AG20443 (cell line): Measurements from ENCODE around the gene ADI1.
"Not testable (repeated sequence)": the region's sequence is repeated elsewhere in the genome, so short reads cannot be mapped to it uniquely, and the experiment has no call there.

Experiments
- DNase-seq: peaks from one replicate; pipeline ENCODE4 v3.0.0; 2012; ENCODE audit warnings: low spot score, mixed read lengths

Gene ADI1

DNA sequence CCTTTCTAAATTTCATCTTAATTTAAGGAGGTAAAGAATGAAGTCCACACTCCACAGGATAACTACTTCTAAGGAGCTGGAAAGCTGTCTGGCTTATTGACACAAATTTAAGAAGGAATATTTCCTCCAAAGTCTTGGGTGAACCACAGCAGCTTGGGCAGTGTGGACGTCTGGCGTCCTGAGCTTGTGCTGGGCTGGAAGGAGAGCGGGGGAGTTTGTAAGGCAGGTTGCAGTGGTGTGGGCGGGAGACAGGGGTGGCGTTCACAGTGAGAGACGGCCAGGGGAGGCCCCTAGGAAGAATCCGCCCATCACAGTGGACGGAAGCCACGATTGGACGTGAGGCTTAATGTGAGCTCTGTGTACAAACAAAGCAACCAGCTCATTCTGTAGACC, 25.7 kb downstream of the ADI1 start:
- no peak for DNase-seq

DNA sequence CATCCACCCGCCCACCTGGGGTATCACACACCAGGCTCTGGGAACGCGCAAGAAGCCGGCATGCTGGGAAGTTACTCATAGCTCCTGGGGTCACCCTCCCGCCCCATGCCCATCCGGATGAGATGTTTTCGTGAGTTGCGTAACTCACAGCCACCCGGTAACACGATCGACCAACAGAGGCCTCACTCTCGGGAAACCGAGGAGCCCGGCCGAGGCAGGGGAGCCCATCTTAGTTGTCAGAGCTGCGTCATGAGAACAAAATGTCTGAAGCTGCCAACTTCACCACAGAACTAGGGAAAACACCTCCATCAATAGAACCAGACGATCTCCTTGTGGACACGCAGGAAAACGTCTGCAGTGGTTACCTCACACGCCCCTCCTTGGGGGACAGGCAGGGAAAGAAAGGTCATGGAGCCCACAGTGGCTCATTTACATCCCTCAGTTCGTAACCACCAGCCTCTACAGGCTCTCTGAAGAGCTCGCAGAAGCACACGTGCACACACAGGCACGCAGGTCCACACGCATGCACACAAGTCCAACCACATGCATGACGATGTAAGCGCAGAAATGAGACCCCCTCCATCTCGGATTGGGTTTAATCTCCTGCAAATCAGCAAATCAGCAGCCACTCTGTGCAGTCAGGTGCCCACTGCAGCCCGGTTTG, 26.2 kb downstream of the ADI1 start:
- DNase-seq, result no peak

DNA sequence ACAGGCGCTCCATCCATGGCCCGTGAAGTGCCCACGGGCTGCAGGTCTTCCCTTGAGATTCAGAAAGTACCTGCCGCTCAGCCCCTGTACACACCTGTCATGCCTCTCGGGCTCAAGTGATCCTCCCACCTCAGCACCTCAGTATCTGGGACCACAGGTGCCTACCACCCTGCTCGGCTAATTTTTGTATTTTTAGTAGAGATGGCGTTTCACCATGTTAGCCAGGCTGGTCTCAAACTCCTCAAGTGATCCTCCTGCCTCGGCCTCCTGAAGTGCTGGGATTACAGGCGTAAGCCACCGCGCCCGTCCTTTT, 26.9 kb downstream of the ADI1 start:
- DNase-seq, result not testable (repeated sequence)

DNA sequence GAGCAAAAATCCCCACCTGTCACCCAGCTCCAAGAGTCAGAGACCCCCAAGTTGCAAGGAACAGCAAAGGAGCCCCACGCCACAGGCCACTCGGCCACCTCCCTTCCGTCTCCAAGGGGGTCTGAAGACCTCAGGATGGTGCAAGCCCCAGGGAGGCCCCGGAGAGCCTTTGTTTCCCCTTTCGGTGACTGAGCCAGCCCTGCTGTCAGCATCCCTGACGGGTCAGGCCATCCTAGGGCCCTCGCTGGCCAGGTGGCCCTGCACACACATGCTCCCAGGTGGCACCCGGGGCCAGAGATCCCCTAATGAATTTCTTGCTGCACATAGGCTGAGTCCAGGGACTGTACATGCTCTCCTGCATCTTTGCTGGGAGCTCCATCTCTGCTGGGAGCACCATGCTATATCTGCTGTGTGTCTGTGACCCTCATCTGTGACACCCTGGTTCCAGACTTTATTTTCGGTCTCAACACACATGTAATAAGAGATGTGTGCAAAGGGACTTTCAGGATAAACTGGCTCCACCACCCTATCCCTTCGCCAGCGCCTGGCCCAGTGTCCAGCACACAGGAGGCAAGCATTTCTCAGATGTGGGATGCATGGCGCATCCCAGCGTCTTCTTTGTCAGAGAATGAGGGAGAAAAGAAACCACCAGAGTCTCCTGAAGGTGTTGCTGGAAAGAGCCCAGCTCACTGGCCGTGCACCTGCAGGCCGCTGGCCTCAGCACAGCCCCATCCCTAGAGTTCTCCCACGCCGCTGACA, 27.4 kb downstream of the ADI1 start:
- no peak for DNase-seq

DNA sequence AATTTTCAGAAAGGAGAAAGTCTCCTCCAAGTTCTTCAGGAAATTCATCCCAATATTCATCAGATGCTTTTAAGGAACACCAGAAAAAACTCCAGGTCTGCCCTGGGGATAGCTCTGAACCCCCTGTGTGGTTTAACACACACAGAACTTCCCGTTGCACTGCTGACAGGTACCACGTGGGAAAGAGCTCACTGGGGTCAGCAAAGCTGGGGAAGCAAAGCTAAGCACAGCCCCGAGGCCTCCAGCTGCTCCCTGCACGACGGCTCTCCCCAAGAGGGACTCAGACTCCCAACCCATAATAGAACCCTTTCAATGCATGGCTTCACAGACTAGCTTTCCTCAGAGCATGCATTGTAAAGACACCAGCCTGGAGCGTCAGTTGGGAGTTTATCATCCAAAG, 28.0 kb downstream of the ADI1 start:
- no peak for DNase-seq

DNA sequence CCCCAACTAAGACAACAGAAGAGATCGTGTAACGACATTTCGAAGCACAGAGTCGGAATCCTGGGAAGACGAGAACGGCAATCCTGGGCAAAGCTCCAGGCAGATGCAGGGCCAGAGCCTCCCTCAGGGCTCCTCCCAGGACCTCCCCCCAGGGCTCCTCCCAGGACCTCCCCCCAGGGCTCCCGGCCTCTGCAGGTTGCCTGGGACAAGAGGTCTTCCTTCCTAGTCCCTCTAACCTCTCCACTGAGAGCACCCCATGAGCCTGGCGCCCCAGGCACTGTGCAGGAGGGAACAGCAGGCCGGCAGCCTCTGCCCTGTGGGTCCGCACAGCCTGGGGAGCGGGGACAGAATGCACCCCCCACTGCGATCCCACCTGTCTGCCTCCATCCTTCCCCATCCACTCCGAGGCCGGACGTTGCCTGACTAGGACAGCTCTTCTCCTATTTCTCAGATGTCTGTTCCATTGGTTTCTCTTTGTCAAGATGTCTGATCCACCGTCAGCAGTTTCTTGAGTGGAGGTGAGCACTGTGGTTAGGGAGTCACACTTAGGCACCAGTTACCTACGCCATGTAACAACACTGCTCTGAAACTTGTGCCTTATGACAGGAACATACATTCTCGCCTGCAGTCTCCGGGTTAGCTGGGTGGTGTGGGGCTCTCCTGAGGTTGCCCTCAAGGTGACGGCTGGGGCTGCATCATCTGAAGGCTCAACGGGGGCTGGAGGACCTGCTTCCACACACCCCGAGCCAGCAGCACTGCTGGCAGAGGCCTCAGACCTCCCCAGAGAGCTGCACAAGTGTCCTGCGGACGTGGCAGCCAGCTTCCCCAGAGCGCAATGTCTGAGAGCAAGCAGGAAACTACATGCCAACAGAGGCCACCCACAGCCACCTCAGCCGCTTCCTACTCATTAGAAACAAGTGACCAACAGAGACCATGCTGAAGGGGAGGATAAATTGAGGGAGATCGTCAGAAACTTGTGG, 28.9 kb downstream of the ADI1 start:
- DNase-seq, result no peak

DNA sequence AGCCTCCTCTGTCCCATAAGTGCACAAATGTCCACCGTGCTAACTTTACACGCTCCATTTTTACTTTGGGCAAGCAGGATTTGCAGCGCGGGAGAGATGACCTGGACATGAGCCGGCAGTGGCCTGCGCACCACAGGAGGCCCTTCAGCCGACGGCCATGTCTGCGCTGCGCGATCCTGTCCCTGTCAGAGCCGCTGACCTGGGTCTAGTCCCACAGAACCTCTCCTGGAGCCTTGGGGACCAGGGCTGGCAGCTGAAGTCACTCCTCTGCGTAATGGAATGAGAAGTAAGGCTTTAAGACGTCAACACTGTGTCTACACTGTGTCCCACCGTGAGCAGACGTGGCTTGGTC, 29.6 kb downstream of the ADI1 start:
- no peak for DNase-seq

DNA sequence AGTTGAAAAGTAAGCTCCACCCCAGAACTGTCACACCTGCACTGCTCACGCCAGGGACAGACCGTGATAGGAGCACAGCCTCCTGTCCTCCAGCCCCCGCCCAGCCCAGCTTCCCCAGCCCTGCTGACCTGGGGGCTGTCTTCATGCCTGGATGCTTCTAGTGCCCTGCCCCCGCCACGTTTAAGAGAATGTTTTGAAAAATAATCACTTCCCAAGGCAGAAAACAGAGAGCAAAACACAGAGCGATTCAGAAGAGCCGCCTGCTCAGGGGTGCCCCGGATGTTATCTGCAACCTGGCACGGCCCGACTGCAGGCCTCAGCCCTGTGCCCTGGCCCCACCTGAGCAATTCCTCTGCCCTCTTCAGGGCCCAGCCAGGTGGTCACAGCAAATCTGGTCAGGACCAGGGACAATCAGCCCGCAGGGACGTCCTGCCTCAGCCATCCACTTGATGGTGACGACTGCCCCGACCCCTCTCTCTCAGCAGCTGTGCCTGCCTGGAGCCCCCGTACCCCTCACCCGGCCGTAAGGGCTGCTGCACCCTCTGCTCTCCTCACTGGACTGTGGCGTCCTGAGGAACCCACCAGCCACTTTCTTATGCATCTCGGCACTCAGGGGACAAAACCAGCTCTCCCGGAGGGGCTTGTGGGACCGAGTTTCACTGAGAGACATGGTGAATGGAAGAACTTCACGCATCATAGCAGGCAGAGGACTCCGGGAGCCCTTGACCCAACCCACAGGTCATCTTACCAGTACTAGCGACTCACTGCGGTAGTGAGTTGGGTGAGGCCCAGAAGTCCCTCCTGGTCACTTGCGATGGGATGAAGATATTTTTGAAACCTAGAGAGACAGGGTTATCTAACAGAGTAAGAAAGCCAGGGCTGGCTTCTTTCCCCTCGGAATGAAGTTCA, 30.2 kb downstream of the ADI1 start:
- DNase-seq, result no peak

DNA sequence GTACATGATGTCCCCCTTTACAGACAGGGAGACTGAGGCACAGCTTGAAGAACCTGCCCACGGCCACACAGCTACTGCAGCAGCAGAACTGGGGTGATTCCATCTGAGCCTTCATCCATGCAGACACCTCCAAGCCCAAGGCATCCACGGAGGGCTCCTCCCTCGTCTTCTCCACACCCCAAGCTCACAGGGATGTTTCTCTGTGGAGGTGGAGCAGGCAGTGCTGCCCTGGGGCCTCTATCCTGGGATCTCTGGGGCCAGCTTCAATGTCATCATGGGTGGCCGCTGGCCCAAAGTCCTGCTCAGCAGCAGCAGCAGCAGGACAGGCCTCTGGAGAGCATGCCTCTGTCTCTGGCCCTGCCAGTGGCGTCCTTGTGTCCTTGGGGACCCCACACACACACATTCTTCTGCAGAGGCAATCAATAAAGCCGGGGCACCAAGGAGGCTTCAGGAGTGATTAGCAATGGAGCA, 31.2 kb downstream of the ADI1 start:
- DNase-seq, result no peak

DNA sequence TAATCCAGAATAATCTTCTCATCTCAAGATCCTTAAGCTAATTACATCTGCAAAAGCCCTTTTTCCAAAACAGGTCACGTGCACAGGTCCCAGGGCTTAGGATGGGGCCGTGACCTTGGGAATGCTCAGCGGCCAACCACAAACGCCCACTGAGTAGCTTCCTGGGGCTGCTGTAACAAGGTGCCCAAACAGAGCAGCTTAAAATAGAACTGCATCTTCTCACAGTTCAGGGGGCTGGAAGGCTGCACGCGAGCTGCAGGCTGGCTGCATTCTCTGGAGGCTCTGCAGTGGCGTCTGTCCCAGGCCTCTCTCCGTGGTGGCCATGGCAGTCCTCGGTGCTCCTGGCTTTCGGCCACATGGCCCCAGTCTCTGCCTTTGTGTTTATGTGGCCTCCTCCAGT, 31.9 kb downstream of the ADI1 start:
- no peak for DNase-seq

DNA sequence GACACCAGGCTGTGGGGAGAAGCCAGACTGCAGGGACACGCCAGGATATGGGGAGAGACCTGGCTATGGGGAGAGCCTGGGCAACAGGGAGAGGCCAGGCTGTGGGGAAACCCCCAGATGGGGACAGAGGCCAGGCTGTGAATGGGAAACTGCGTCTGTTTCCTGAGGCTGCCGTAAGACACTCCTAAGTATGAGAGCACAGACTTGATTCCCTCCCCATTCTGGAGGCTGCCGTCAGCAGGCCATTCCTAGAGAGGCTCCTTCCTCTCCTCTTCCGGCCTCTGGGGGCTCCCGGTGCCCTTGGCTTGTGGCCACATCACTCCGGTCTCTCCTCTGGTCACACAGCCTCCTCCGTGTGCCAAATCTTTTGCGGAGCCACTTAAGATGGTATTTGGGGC, 32.3 kb downstream of the ADI1 start:
- DNase-seq, result no peak

DNA sequence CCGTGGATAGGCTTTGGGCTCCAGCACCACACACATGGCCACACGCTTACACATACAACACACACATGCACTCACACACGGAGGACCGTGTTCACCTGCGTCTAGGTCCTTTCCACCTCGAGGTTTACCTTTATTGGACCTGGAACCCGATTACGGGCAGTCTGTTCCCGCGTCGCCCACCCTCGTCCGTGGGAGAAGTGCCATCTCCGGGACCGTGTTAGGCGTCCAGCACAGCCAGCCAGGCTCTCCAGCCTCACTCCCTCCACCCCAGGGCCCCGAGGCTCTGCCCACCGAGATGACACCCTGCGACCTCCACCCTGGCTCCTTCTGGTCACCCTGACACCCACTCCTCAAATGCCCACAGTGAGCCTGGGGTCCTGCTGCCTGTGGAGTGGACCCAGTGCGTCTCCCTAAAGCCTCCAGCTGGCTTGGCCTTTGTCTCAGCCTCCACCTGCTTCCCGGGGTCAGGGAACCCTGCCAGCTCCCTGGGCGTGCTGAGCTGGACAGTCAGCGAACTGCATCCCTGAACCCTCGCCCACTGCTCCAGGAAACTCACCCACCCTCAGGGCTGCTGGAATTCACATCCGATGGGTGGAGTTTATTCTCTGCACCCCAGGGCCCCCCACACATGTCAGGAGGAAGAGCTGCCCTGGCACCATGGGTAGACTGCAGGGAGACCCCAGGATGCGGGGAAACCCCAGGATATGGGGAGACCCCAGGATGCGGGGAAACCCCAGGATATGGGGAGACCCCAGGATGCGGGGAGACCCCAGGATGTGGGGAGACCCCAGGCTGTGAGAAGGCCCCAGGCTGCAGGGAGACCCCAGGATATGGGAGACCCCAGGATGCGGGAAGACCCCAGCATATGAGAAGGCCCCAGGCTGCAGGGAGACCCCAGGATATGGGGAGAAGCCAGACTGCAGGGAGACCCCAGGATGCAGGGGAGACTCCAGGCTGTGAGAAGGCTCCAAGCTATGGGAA, 33.0 kb downstream of the ADI1 start:
- DNase-seq, result no peak

DNA sequence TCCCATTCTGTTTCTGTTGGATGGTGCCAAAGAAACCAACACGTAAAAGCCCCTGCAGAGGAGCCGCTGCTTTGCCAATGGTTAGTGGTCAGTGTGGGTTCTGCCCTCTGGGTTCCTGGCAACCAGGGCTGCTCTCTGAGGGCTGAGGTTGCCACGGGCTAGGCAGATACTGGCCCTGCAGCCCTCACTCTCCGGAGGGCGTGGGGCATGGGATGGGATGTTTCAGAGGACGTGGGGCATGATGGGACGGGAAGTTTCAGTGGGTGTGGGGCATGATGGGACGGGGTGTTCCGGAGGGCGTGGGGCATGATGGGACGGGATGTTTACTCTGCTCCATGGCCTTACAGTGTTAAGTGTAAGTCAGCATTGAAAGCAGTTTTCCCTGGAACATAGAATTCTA, 34.2 kb downstream of the ADI1 start:
- DNase-seq, result no peak

DNA sequence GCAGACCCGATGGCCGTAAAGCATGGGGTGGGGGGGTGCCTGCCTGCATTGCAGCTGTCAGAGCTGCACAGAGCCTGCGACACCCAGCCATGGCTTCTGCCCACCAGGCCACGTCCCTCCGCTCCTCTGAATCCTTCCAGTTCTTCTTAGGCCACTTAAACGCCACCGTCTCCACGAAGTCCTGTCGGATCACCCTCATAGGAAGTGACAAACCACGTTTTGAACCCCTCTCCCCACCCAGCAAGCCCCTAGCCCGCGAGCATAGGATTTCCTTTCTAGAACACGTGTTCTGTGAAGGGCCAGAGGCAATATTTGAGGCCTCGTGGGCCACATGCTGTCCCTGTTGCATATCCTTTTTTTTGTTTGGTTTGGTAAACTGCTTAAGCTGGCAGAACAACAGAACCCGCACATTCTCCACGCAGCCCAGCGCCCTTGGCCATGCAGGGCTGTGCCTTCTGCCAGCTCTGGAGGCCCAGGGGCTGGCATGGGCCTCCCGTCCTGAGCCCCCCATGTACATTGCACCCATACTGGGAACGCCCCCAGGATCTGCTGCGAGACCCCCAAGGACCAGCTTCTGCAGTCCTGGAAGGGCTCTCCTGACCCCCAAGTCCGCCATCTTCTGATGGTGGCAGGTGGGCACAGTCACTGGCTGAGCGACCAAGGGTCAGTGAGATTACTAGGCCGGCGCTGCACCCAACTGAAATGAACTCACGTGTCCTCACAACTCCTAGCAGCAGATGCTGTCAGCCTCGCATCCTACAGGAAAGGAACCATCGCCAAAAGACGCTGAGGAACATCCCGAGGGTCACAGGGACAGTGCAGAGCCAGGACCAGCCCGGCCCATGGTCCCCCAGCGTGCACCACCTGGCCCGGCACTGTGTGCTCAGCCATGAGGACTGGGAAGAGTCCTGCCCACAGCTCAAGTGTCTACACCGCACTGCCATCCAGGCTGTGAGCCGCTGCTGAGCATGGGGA, 35.1 kb downstream of the ADI1 start:
- no peak for DNase-seq

DNA sequence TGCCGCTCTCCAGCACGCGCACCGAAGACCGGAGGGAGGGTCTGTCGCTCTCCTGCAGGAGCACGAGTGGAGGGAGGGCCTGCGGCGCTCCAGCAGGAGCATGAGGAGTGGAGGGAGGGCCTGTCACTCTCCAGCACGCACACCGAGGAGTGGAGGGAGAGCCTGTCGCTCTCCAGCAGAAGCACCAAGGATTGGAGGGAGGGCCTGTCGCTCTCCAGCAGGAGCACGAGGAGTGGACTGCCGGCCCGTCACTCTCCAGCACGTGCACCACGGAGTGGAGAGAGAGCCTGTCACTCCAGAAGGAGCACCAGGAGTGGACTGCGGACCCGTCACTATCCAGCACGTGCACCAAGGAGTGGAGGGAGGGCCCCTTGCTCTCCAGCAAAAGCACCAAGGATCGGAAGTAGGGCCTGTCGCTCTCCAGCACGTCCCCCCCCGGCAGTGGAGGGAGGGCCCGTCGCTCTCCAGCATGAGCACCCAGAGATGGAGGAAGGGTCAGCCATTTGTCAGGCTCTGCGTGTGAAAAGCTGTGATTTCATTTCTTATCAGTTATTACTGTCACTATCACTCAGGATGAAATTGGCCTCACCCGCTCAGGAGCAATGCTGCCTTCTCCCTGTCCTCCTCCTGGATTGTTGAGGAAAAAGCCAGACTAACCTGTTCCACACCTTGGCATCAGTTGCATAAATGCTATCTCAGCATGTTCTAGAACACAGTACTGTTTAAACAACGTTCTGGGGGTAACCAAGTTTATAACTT, 35.9 kb downstream of the ADI1 start:
- DNase-seq, result peak; percentile 47

DNA sequence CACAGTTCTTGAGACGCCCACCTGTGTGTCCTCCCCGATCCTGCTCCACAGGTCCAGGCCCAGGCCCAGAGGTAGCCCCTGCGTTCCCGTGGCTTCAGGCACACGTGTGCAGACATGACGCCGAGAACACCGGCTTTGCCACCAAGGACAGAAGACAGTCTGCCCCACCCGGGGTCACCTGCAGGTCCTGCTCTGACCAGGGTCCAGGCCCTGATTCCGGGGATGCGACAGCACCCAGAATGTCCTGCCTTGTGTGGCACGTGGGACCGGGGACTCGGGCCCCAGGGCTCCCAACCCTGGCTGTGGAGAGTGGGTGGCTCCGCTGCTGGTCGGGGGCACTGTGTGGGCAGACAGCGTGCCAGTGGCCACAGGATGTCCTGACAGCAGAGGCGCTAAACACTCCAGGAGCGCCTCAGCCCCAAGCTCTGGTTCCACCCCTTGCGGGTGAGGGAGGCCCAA, 36.9 kb downstream of the ADI1 start:
- no peak for DNase-seq

DNA sequence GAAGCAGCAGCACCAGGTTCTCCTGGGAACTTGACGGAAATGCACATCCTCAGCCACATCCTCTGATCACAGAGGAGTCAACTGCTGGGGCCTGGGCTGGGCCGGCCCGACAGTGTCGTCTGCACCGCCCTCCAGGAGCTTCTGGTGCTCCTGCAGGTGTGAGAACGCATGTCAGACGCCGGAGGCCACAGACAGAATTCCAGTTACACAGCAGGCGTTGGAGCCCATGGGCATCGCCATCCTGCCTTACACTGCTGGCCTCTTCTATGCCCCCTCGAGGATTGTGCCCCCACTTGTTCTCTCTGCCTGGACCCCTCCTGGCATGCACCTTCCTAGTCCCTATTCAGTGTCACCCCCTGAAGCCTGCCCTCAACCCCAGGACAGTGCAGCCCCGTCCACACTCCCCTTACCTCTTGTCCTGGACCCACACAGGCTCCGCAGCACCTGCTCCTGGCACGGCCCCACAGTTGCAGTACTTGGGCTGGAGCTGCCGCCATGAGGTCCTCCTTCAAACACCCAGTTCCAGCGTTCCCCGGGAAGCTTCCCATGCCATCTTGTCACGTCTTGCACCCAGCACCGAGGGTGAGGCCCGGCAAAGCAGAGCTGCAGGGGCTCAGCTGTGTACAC, 37.5 kb downstream of the ADI1 start:
- no peak for DNase-seq

DNA sequence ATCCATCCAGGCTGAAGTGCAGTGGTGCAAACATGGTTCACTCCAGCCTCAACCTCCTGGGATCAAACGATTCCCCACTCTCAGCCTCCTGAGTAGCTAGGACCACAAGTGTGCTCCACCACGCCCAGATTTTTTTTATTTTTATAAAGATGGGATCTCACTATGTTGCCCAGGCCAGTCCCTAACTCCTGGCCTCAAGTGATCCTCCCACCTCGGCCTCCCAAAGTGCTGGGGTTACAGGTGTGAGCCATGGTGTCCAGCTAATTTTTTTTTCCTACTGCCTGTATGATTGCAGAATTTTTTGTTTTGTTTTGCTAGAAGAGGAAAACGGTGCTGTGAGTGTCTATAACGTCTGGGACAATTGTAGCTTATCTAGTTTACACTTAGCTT, 38.3 kb downstream of the ADI1 start:
- no peak for DNase-seq
